Muscle layer of colon (tissue), 2 donors: ENCODE measurements around the gene CSNK1A1.
"Not testable (repeated sequence)": the region's sequence is repeated elsewhere in the genome, so short reads cannot be mapped to it uniquely, and the experiment has no call there.

ENCODE experiments used
- H3K27ac ChIP-seq: one replicate; pipeline ENCODE4 v1.7.0; 2013; ENCODE audit warnings: low read depth, mild to moderate bottlenecking, low read length, moderate library complexity
- H3K27me3 ChIP-seq, 2 donors: one replicate each; pipeline ENCODE4 v1.7.0; 2013; ENCODE audit warnings: low read length in 2 of 2, mild to moderate bottlenecking in 2 of 2; ENCODE audit not compliant: insufficient read depth in 2 of 2, control insufficient read depth in 1 of 2
- H3K36me3 ChIP-seq: one replicate; pipeline ENCODE4 v1.7.0; 2013; ENCODE audit warnings: mild to moderate bottlenecking, low read length; ENCODE audit not compliant: insufficient read depth
- H3K4me1 ChIP-seq: one replicate; pipeline ENCODE4 v1.7.0; 2013; ENCODE audit warnings: mild to moderate bottlenecking, low read length; ENCODE audit not compliant: insufficient read depth
- H3K4me3 ChIP-seq, 2 donors: one replicate each; pipeline ENCODE4 v1.7.0; 2013; ENCODE audit warnings: low read length in 2 of 2, low read depth in 1 of 2, mild to moderate bottlenecking in 1 of 2, moderate library complexity in 1 of 2
- H3K9ac ChIP-seq: one replicate; pipeline ENCODE4 v1.7.0; 2013; ENCODE audit warnings: low read length
- H3K9me3 ChIP-seq: one replicate; pipeline ENCODE4 v1.7.0; 2013; ENCODE audit warnings: mild to moderate bottlenecking, low read length
- donor health status: abdominal sarcoma.
- donor health status: Adenocarcinoma of cecum.

Gene CSNK1A1

DNA sequence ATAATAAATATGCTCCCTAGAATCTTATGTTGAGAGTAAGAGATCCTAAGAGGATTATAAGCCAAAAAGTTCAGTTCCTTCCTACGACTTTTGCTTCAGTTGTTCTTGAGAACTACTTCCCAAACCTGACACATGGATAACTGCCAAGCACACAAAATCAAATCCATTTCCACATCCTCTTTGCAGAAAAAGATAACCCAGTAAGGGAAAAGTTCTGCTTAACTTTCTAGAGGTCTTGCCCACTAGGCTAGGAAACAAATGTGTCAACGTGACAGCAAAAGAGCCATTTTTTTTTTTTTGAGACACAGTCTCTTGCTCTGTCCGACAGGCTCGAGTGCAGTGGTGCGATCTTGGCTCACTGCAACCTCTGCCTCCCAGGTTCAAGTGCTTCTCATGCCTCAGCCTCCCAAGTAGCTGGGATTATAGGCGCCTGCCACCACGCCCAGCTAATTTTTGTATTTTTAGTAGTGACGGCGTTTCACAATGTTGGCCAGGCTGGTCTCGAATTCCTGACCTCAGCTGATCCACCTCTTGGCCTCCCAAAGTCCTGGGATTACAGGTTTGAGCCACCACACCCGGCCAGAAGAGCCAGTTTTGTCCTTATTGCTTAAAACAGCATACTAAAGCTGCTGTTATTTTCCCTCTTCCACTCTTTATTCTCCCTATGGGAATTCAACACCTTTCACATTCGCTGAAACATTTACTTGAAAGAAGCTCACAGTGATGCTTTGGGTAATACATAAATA is 24.2 kb downstream of the CSNK1A1 start:
- Histone ChIP-seq H3K36me3 (peaks cover 16% of the 10 kb centered on the region), H3K27me3 (no peaks in the 10 kb centered on the region), H3K4me1 (peaks cover 59% of the 10 kb centered on the region), H3K27ac (no peak overlapping the region), H3K9me3 (no peaks in the 10 kb centered on the region), H3K4me3 (no peak overlapping the region), H3K9ac (no peak overlapping the region)

DNA sequence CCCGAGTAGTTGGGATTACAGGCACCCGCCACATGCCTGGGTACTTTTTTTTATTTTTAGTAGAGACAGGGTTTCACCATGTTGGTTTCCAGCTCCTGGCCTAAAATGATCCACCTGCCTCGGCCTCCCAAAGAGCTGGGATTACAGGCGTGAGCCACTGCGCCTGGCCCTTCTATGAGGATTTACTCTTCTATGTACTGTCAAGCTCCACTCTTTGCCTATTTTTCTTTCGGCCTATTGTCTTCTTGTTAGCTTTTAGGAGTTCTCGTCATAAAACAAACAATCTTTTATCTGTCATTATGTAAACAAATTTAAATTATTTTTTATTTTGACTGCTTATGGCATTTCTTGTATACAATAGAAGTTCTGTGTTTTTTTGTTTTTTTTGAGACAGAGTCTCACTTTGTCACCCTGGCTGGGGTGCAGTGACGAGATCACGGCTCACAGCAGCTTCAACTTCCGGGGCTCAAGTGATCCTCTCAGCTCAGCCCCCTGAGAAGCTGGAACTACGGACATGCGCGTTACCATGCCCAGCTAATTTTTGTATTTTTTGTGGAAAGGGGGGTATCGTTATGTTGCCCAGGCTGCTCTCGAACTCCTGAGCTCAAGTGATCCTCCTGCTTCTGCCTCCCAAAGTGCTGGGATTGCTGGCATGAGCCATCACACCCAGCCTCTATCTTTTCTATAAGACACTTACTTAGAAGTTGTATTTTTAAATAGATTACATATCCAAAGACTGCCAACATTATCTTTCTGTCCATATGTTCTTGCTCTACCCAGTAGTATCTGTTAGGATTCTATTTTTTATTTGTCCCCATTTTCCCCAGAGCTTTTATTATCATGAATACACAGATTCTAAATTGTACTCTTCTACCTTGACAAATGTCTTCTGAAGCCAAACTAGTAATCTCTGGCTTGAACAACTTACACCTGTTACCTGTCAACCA is 29.2 kb downstream of the CSNK1A1 start:
- no peak overlapping the region for H3K27ac ChIP-seq

DNA sequence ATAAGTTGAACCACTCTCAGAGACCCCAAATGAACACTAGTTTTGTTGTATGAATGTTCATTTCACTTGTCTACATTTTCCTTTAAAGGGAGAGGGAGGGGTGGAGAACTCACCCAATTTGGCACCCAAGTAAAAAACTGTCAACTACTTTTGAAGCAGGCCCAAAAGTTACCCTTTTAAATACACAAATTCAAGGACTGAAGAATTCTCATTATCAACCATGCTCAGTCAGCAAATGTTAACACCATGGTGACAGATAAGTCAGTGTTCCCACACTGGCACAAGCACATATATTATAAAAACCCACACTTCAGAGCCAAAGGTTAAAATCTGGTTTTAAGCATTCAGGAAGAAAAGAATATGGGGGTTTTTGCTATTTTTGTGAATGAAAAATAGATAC is 31.6 kb downstream of the CSNK1A1 start:
- no peak overlapping the region for H3K27ac ChIP-seq
- no peak overlapping the region for H3K9ac ChIP-seq
- no peaks in the 10 kb centered on the region for H3K9me3 ChIP-seq
- H3K4me1 ChIP-seq = peaks cover 53% of the 10 kb centered on the region
- no peaks in the 10 kb centered on the region for H3K27me3 ChIP-seq
- peaks cover 16% of the 10 kb centered on the region for H3K36me3 ChIP-seq
- no peak overlapping the region for H3K4me3 ChIP-seq

More for the DNA sequence above, 29.2 kb downstream of the CSNK1A1 start:
- Histone ChIP-seq H3K4me1 (peaks cover 57% of the 10 kb centered on the region), H3K9me3 (no peaks in the 10 kb centered on the region), H3K4me3 (no peak overlapping the region), H3K36me3 (peaks cover 16% of the 10 kb centered on the region), H3K27me3 (no peaks in the 10 kb centered on the region), H3K9ac (no peak overlapping the region)

DNA sequence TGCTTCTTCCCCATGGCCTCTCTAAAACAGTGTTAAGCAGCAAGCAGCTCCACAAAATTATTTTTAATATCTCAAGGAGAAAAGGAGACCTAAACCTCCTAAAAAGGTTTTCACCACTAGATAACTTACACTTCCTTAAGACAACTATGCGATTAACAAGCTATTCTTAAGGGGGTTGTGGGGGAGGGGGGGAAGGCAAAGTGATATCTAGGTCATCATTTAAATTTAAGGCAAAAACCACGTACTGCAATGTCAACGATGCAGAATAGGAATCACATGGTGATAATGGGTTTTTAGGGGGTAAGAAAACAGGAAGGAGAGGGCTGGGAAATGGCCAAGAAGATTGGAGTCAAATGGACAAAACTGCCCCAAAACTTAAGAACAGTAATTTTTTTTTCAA is 32.6 kb downstream of the CSNK1A1 start:
- no peak overlapping the region for H3K4me3 ChIP-seq
- no peaks in the 10 kb centered on the region for H3K9me3 ChIP-seq
- peak overlapping the region; percentile 57 for H3K27ac ChIP-seq
- H3K9ac ChIP-seq = no peak overlapping the region
- peaks cover 9% of the 10 kb centered on the region for H3K36me3 ChIP-seq
- H3K27me3 ChIP-seq = no peaks in the 10 kb centered on the region
- H3K4me1 ChIP-seq = peaks cover 57% of the 10 kb centered on the region

DNA sequence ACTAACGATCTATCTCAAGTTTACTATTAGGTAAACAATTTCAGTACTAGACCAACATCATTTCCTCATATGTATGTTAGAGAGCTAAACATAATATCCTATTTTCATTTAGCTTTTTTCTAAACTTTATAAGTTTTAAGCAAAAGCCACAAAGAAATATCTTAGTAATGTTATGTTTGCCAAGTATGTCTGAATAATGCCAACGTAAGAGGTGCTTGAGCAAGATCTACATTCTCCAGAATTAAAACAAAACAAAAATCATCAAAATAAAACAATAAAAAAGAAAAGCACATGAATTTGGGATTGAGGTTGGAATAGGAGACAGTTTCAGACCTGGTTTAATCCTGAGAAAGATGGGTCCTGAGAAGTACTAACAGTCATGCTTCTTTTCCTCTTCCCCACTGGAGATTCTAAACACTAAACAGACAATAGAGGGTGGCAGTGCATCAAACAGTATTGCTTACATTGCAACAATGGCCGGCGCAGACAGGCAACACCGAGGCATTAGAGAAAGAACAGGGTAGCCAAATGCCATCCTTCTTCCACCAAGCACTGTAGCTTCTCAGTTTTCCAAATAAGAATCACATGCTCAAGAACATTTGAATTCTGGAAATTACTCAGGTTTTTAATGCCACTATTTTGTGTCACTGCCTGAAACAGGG is 33.6 kb downstream of the CSNK1A1 start:
- H3K9me3 ChIP-seq = no peaks in the 10 kb centered on the region
- H3K36me3 ChIP-seq = peaks cover 5% of the 10 kb centered on the region
- peaks cover 62% of the 10 kb centered on the region for H3K4me1 ChIP-seq
- no peaks in the 10 kb centered on the region for H3K27me3 ChIP-seq
- no peak overlapping the region for H3K9ac ChIP-seq
- peak overlapping the region; percentile 57 for H3K27ac ChIP-seq
- no peak overlapping the region for H3K4me3 ChIP-seq

DNA sequence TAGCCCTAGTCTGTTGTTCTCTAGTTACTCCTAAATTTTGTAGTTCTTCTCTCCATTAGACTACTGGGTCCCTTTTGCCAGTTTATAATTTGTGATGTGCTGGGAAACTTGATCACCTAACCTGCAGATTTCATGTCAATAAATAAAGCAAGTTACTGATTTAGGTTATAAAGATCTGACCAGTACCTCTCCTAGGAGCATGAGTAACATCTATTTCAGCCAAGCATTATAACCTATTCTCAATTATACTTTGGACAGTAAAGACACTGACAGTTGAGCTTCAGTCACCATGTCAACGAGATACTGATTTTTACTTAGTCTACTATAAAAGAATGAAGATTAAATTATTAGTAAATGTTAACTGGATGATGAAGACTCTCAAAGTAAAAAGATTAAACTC is 36.7 kb downstream of the CSNK1A1 start:
- Histone ChIP-seq H3K9me3 (no peaks in the 10 kb centered on the region), H3K36me3 (peaks cover 35% of the 10 kb centered on the region), H3K4me1 (peaks cover 52% of the 10 kb centered on the region)

DNA sequence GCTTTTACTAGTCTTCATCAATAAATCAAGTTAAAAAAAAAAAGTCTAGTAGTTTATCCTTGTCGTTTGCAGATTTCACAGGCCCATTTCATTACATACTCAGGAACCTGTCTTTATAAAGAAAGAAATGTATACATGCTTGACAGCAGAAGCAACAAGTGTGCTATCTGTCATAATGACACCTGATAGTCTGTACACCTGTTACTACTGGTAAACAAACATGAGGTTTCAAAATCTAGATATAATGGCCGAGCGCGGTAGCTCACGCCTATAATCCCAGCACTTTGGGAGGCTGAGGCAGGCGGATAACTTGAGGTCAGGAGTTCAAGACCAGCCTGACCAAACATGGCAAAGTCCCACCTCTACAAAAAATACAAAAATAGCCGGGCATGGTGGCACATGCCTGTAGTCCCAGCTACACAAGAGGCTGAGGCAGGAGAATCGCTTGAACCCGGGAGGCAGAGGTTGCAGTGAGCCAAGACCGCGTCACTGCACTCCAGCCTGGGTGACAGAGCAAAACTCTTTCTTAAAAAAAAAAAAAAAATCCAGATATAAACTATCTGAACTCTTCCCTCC is 37.8 kb downstream of the CSNK1A1 start:
- H3K9ac ChIP-seq, H3K27ac ChIP-seq, H3K9me3 ChIP-seq, H3K27me3 ChIP-seq, H3K4me3 ChIP-seq: not testable (repeated sequence)
- Histone ChIP-seq H3K4me1 (peaks cover 41% of the 10 kb centered on the region), H3K36me3 (peaks cover 41% of the 10 kb centered on the region)

More for the DNA sequence above, 36.7 kb downstream of the CSNK1A1 start:
- no peak overlapping the region for H3K4me3 ChIP-seq
- no peak overlapping the region for H3K27ac ChIP-seq
- H3K9ac ChIP-seq = no peak overlapping the region
- no peaks in the 10 kb centered on the region for H3K27me3 ChIP-seq

DNA sequence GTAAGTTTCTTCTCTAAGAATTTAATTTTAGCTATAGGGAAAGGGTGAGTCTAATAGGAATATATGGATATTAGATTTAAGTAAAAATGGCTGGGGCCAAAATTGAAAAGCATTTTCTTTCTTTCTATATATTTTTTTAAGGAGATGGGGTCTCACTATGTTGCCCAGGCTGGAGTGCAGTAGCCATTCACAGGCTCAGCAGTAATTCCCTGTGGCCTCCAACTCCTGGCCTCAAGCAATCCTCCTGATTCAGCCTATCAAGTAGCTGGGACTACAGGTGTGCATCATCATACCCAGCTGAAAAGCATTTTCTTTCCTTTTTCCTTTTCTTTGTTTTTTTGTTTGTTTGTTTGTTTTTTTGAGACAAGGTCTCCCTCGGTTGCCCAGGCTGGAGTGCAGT is 41.1 kb downstream of the CSNK1A1 start:
- Histone ChIP-seq H3K9ac (no peak overlapping the region), H3K36me3 (peaks cover 72% of the 10 kb centered on the region), H3K9me3 (no peaks in the 10 kb centered on the region), H3K4me3 (no peak overlapping the region), H3K4me1 (peaks cover 15% of the 10 kb centered on the region), H3K27ac (no peak overlapping the region), H3K27me3 (no peaks in the 10 kb centered on the region)

DNA sequence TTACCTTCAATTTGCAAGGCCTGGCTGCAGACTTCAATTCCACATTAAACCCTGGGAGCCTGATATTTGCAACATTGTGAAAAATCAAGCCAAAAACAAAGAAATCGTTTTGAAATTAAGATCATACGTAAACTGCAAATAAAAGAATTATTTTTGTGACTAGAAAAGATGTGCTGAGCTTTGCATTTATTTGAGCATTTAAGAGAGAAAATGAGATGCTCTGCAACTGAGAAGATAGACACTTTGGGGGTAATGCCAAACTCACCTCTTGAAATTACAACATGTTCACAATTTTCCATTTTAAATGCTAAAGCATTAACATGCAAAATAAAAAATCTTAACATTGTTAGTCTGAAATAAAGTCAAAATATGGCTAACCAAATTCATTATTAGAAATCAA is 46.6 kb downstream of the CSNK1A1 start:
- H3K4me1 ChIP-seq = peaks cover 12% of the 10 kb centered on the region
- peaks cover 75% of the 10 kb centered on the region for H3K36me3 ChIP-seq
- H3K27me3 ChIP-seq = no peaks in the 10 kb centered on the region
- no peaks in the 10 kb centered on the region for H3K9me3 ChIP-seq
- no peak overlapping the region for H3K9ac ChIP-seq
- no peak overlapping the region for H3K27ac ChIP-seq
- H3K4me3 ChIP-seq = no peak overlapping the region

DNA sequence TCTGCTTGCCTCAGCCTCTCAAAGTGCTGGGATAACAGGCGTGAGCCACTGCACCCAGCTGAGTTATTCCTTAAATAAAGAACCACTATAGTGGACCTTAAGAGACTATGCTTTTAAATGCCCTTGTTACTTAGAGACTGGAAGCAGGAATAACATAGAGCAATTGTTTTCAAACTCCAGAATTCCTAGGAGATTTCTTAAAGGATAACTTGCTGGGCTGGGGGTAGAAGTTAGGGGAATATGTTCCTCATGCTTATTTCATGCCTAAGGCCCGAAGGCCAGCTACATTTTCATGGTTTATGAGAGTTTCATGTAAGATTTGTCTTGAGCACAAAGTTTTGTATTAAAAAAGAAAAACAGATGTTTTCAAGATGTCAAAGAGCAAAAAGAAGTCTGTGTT is 48.2 kb downstream of the CSNK1A1 start:
- Histone ChIP-seq H3K9me3 (no peaks in the 10 kb centered on the region), H3K4me3 (no peak overlapping the region), H3K9ac (no peak overlapping the region), H3K27me3 (no peaks in the 10 kb centered on the region), H3K36me3 (peaks cover 74% of the 10 kb centered on the region), H3K4me1 (peaks cover 12% of the 10 kb centered on the region), H3K27ac (no peak overlapping the region)
